Non-pigmented ciliary epithelial cell (primary cell): ENCODE results near the gene KDM3B.
"Not testable (repeated sequence)": the region's sequence is repeated elsewhere in the genome, so short reads cannot be mapped to it uniquely, and the experiment has no call there.

Source experiments
- DNase-seq: peaks from one replicate; pipeline ENCODE4 v3.0.0-alpha.2; 2010; ENCODE audit warnings: low read depth

KDM3B gene

GRCh38 chr5:138389911-138390310, 37.4 kb downstream of the KDM3B start:
- not testable (repeated sequence) for DNase-seq

GRCh38 chr5:138391859-138392386, 39.4 kb downstream of the KDM3B start:
- DNase-seq = no peak

- DNase-seq = no peak
These were observed 50.2 kb downstream of the KDM3B start for GRCh38 chr5:138402640-138403039.

- no peak for DNase-seq
These were observed 55.5 kb downstream of the KDM3B start for GRCh38 chr5:138408023-138408422.

GRCh38 chr5:138410996-138411640, 58.6 kb downstream of the KDM3B start:
- not testable (repeated sequence) for DNase-seq

- DNase-seq = no peak
These were observed 66.0 kb downstream of the KDM3B start for GRCh38 chr5:138418444-138418843.

- no peak for DNase-seq
These were observed 72.6 kb downstream of the KDM3B start for GRCh38 chr5:138425079-138425478.

- no peak for DNase-seq
These were observed 83.5 kb downstream of the KDM3B start for GRCh38 chr5:138435943-138436342.

GRCh38 chr5:138438003-138438723, 85.7 kb downstream of the KDM3B start:
- no peak for DNase-seq

GRCh38 chr5:138438724-138439476, 86.4 kb downstream of the KDM3B start, which contains the start of gene REEP2:
REEP2 (plus strand) TSS chr5:138439057; CDS start chr5:138439209, 152 bp downstream.
- DNase-seq = no peak

GRCh38 chr5:138439477-138440158, 87.1 kb downstream of the KDM3B start:
- no peak for DNase-seq

- DNase-seq = no peak
These were observed 87.9 kb downstream of the KDM3B start for GRCh38 chr5:138440159-138441073.

- DNase-seq = no peak
These were observed 88.7 kb downstream of the KDM3B start for GRCh38 chr5:138441221-138441620.

- no peak for DNase-seq
These were observed 91.7 kb downstream of the KDM3B start for GRCh38 chr5:138444078-138444773.

- no peak for DNase-seq
These were observed 92.5 kb downstream of the KDM3B start for GRCh38 chr5:138444774-138445546.

- no peak for DNase-seq
These were observed 93.2 kb downstream of the KDM3B start for GRCh38 chr5:138445547-138446271.

- DNase-seq = no peak
These were observed 95.6 kb downstream of the KDM3B start for GRCh38 chr5:138448070-138448469.

- DNase-seq = no peak
These were observed 96.3 kb downstream of the KDM3B start for GRCh38 chr5:138448481-138449398.
